Fibroblast of villous mesenchyme (primary cell): ENCODE measurements around the gene ATP23. TPM values are rescaled to one million over a fixed set of nuclear protein-coding genes. Genes with fewer than 3 reads are reported as not detected.

Experiments used
- DNase-seq: peaks from one replicate; pipeline ENCODE4 v3.0.0-alpha.2; 2010; ENCODE audit warnings: low read depth
- H3K4me3 ChIP-seq: 2 replicates; pipeline ENCODE4 v1.5.1; 2011; ENCODE audit warnings: low read depth, mild to moderate bottlenecking, low read length
- total RNA-seq: library from RNA; depleted of rRNA; stranded (reverse); fragments of >200 nt; gene quantifications from 2 replicates; pipeline ENCODE4 v1.2.3, GENCODE V29; 2012
- TF ChIP-seq, protein P1 (sequence below): IDR thresholded peaks from 2 replicates; pipeline ENCODE4 v1.5.1; 2012; ENCODE audit warnings: low read depth, mild to moderate bottlenecking, low read length; ENCODE audit not compliant: insufficient read depth

ATP23 gene
- total RNA-seq, 1 donor: 9.9 TPM

DNA sequence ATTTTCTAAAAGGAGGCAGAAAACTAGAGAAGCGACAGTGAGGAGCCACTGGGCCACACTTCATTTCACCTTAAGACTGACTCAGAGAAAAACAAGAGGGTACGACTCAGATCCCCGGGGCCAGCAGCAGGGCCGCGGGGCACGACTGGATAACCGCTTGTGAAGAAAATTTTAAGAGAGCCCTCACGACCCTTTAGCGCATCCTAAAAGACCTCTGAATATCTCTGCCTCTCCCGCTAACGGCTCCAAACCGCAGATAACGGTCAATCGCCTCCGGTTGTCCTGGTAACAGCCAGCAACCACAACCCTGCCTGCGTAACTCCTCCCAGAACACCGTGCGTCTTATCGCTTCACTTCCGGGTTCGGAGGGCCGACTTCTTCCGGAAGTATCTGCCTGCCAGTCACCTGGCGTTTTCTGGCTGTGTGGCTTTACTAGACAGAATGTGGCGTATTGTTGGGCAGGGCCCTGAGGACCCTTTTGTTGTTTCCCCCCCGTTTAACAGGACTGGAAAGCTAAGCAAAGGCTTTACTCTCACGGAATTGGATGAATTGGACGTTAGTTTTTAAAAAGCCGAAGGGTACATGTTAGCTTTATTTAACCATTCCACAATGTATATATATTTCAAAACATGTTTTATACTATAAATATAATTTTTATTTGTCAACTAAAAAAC is 5.4 kb upstream of the ATP23 start:
- peak; percentile 92 for DNase-seq
- TF ChIP-seq, protein P1, sequence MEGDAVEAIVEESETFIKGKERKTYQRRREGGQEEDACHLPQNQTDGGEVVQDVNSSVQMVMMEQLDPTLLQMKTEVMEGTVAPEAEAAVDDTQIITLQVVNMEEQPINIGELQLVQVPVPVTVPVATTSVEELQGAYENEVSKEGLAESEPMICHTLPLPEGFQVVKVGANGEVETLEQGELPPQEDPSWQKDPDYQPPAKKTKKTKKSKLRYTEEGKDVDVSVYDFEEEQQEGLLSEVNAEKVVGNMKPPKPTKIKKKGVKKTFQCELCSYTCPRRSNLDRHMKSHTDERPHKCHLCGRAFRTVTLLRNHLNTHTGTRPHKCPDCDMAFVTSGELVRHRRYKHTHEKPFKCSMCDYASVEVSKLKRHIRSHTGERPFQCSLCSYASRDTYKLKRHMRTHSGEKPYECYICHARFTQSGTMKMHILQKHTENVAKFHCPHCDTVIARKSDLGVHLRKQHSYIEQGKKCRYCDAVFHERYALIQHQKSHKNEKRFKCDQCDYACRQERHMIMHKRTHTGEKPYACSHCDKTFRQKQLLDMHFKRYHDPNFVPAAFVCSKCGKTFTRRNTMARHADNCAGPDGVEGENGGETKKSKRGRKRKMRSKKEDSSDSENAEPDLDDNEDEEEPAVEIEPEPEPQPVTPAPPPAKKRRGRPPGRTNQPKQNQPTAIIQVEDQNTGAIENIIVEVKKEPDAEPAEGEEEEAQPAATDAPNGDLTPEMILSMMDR: no peak
- peak overlapping the region; percentile 81 for H3K4me3 ChIP-seq

DNA sequence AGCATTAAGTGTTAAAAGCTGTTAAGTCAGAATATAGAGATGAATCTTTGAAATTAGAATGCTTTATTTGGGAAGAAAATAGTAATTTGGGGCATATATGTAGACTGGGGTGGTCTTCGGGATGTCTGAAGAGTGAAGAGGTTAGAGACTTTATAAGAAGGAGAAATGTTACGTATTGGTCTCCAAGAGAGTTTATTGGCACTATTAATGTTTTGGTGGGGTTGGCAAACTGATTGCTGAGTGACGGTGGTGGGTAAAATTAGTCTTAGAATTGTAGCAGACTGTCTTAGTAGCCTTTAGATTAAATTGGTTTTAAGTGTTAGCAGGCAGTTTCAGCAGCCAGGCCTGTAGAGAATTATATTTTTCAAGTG is 4.9 kb upstream of the ATP23 start:
- DNase-seq: no peak
- peak overlapping the region; percentile 81 for H3K4me3 ChIP-seq
- TF ChIP-seq, protein P1: no peak

DNA sequence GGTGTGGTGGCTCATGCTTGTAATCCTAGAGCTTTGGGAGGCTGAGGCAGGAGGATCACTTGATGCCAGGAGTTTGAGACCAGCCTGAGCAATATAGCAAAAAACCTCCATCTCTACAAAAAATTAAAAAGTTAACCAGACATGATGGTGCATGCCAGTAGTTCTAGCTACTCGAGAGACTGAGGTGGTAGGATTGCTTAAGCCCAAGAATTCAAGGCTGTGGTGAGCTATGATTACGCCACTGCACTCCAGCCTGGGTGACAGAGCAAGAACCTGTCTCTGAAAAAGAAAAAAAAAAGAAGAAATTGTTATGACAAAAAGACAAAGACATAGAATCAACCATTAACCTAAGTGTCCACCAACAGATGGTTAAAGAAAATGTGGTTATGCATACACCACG is 2.1 kb upstream of the ATP23 start:
- peak; percentile 7 for DNase-seq
- TF ChIP-seq, protein P1: no peak
- H3K4me3 ChIP-seq: no peak overlapping the region

DNA sequence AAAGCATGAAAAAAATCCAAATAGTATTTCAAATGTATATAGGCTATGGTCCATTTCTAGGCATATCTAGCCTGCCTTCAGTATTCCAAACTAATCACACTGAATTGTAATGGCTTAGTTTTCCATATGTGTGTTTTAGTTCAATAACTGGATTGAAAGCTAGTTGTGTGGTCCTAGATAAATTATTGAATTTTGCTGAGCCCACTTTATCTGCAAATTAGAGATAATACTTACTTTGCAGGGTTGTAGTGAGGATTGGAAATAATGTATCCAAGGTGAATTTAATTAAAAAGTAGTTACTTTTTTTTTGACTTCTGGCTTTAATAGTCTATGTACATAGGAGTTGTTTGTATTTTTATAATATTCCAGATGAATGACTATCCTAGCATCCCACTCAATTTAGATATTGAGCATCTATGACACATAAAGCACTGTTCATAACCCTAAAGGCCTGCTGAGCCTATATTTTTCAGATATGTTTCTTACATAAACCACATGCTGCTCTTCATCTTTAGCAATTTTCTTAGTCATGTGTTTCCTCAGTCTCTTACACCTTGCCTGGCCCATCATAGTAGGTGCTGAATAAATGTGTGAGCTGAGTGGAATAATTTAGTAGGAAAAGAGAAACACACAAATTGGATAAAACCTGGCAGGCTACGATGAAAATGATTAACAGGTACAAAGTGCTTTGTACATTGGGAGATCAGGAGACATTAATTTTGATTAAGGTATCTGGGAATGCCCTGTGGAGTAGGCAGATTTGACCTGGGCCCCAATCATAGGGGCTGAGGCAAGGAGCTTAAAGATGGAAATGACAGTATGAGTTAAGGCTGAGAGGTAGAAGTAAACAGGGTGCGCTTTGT is 1.1 kb upstream of the ATP23 start:
- TF ChIP-seq, protein P1: no peak
- DNase-seq: no peak
- H3K4me3 ChIP-seq: peak overlapping the region; percentile 73

DNA sequence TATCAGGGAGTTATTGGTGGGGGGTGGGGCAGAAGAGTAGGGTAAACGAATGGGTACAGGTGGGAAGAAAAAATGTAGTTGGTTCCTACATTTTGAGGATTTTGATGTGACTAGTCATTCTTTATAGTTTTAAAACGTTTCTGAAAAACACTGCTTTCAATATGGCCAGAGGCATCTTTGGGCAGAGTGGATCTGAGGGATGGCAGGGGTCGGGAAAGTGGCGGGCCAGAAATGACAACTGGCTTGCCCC is 527 bp upstream of the ATP23 start:
- no peak for DNase-seq
- H3K4me3 ChIP-seq: peak overlapping the region; percentile 73
- TF ChIP-seq, protein P1: no peak

DNA sequence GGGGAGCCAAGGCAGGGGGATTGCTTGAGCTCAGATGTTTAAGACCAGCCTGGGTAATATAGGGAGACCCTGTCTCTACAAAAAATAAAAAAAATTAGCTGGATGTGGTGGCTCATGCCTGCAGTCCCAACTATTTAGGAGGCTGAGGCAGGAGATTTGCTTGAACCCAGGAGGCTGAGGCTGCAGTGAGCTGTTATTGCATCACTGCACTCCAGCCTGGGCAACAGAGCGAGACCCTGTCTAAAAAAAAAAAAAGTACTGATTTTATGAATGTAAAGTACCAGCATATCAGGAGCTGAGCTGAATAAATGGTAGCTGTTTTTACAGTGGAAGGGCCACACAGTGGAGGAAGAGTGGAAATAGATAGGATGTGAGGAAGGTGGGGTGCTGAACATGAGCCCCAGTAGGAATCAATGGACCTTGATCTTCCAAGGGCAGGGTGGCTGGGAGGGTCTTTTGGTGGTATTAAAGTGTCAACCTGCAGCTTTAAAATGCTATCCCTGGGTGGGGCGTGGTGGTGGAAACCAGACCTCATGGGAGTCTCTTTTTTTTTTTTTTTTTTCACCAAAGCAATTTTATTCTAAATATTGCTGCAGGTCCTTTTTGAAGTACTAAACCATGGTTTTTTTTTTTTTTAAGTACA is 2.2 kb downstream of the ATP23 start:
- TF ChIP-seq, protein P1: no peak

More for the DNA sequence above, 2.2 kb downstream of the ATP23 start:
- H3K4me3 ChIP-seq: no peak overlapping the region
- no peak for DNase-seq
